Panc1 (cell line): ENCODE data around the gene TNNC1. TPM values are rescaled to one million over a fixed set of nuclear protein-coding genes. Genes with fewer than 3 reads are reported as not detected.

Experiments
- ATAC-seq: fragments of 200-7000 bp; cut with Tn5 transposase; 2 replicates; pipeline ENCODE4 v1.9.1; 2020; ENCODE audit warnings: mild to moderate bottlenecking, moderate library complexity
- BruUV-seq: library from RNA; stranded (reverse); fragments of 400-500 nt; replicated peaks from 2 replicates; lab custom pipeline; 2021; lab: Mats Ljungman, UMichigan
- CTCF ChIA-PET: fragments of 300-600 bp; sonication (Branson Sonifier 250); formaldehyde crosslinking; loops from one replicate; lab custom pipeline; 2022; ENCODE audit warnings: antibody characterized with exemption; lab: Charles Lee
- POLR2A ChIA-PET: fragments of 300-600 bp; sonication (Branson Sonifier 250); formaldehyde crosslinking; loops from one replicate; lab custom pipeline; 2022; ENCODE audit warnings: antibody characterized with exemption; lab: Charles Lee
- DNase-seq: peaks from one replicate; pipeline ENCODE4 v3.0.0-alpha.2; 2010; ENCODE audit warnings: low read depth, low spot score
- H3K27ac ChIP-seq: 2 replicates; pipeline ENCODE4 v1.5.1; 2011; ENCODE audit warnings: mild to moderate bottlenecking, low read length, inconsistent platforms
- H3K27me3 ChIP-seq: fragments of 200-500 bp; sonication (Bioruptor generic); 2 replicates; pipeline ENCODE4 v1.6.0; 2014; ENCODE audit warnings: low read length, inconsistent platforms; ENCODE audit not compliant: control insufficient read depth, insufficient read depth
- H3K36me3 ChIP-seq: fragments of 200-500 bp; sonication (Bioruptor generic); 2 replicates; pipeline ENCODE4 v1.5.1; 2014; ENCODE audit warnings: inconsistent platforms, mild to moderate bottlenecking, low read length, moderate library complexity; ENCODE audit not compliant: control insufficient read depth, insufficient read depth
- H3K4me1 ChIP-seq: 2 replicates; pipeline ENCODE4 v1.5.1; 2011; ENCODE audit warnings: inconsistent platforms, mild to moderate bottlenecking, low read length, moderate library complexity; ENCODE audit not compliant: control insufficient read depth, insufficient read depth
- H3K4me3 ChIP-seq, 2 experiments: 2 replicates each; pipeline ENCODE4 v1.5.1; 2011 to 2012; ENCODE audit warnings: low read depth in 2 of 2, low read length in 2 of 2, mild to moderate bottlenecking in 2 of 2, inconsistent platforms in 1 of 2, moderate library complexity in 1 of 2
- H3K9me3 ChIP-seq: fragments of 200-500 bp; sonication (Bioruptor generic); 2 replicates; pipeline ENCODE4 v1.5.1; 2014; ENCODE audit warnings: low read depth, mild to moderate bottlenecking, inconsistent platforms, low read length, moderate library complexity; ENCODE audit not compliant: control insufficient read depth, insufficient read depth
- POLR2AphosphoS5 ChIP-seq: IDR thresholded peaks from 2 replicates; pipeline ENCODE4 v1.6.1; 2012; ENCODE audit warnings: mild to moderate bottlenecking, low read depth, low read length, moderate library complexity
- SIN3A ChIP-seq: IDR thresholded peaks from 2 replicates; pipeline ENCODE4 v1.6.1; 2012; ENCODE audit warnings: low read depth, mild to moderate bottlenecking, low read length, moderate library complexity, borderline replicate concordance; ENCODE audit not compliant: insufficient read depth
- TCF7L2 ChIP-seq: IDR thresholded peaks from 2 replicates; pipeline ENCODE4 v1.6.1; 2011; ENCODE audit warnings: mild to moderate bottlenecking, low read depth, low read length, inconsistent platforms
- in situ Hi-C: cut with HindIII; loops from 2 replicates; pipeline ENCODE4 v1.10.0; 2016; ENCODE audit warnings: low sequenced_read_pairs, low pct_unique_long_range_greater_than_20kb
- intact Hi-C: fragments of 100-400 bp; cut with micrococcal nuclease; formaldehyde crosslinking; loops from one replicate; pipeline ENCODE4 v1.10.0; 2022; ENCODE audit not compliant: unreplicated experiment
- total RNA-seq: library from RNA; stranded (reverse); gene quantifications from one replicate; pipeline ENCODE4 v1.2.1, GENCODE V29; 2021; ENCODE audit not compliant: unreplicated experiment
- TF ChIP-seq, protein P1 (sequence below): fragments of 450-650 bp; IDR thresholded peaks from 2 replicates; pipeline ENCODE4 v1.5.1; 2017; ENCODE audit warnings: mild to moderate bottlenecking
- TF ChIP-seq, protein P2 (sequence below), 2 experiments: IDR thresholded peaks; 2 replicates each; pipeline ENCODE4 v1.6.1; 2011 to 2012; ENCODE audit warnings: low read depth in 2 of 2, control low read depth in 1 of 2, low read length in 1 of 2, mild to moderate bottlenecking in 1 of 2, moderate library complexity in 1 of 2; ENCODE audit not compliant: insufficient read depth in 1 of 2

TNNC1 gene
- total RNA-seq, 1 experiment from 2014 or later: 5.2 TPM

DNA sequence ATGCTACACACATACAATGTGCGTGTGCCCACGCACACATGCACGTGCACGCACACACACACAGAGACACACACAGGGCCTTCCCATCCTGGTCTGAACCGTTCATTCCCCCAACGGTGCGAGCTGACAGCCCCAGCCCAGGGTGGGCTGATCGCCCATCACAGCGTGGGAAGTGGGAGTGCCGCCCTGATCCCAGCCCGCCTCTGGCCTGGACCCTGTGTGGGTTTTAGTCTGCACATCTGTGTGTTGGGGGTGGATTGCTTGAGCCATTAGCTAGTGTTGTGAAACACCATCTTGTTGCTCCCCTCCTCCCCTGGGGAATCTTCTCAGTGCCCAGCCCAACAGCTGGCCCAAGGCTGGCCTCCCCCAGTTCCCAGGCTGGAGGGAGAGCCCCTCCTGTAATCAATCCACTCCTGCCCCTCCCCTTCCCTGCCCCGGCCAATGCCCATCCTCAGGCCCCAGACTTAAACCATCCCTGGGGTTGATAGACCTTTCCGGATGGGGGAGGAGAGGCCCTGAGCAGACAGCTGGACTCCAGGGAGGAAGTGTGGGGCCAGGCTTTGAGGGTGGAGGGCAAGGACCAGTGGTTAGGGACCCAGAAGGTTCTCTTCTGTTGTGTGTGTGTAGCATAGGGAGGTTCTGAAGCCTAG, 17.2 kb downstream of the TNNC1 start:
- ATAC-seq (no peak), DNase-seq (no peak)
- in situ Hi-C loops: no loop called here
- TF ChIP-seq, protein P1, sequence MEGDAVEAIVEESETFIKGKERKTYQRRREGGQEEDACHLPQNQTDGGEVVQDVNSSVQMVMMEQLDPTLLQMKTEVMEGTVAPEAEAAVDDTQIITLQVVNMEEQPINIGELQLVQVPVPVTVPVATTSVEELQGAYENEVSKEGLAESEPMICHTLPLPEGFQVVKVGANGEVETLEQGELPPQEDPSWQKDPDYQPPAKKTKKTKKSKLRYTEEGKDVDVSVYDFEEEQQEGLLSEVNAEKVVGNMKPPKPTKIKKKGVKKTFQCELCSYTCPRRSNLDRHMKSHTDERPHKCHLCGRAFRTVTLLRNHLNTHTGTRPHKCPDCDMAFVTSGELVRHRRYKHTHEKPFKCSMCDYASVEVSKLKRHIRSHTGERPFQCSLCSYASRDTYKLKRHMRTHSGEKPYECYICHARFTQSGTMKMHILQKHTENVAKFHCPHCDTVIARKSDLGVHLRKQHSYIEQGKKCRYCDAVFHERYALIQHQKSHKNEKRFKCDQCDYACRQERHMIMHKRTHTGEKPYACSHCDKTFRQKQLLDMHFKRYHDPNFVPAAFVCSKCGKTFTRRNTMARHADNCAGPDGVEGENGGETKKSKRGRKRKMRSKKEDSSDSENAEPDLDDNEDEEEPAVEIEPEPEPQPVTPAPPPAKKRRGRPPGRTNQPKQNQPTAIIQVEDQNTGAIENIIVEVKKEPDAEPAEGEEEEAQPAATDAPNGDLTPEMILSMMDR: no peak
- TF ChIP-seq TCF7L2 (no peak), POLR2AphosphoS5 (no peak), SIN3A (no peak)
- TF ChIP-seq, protein P2, sequence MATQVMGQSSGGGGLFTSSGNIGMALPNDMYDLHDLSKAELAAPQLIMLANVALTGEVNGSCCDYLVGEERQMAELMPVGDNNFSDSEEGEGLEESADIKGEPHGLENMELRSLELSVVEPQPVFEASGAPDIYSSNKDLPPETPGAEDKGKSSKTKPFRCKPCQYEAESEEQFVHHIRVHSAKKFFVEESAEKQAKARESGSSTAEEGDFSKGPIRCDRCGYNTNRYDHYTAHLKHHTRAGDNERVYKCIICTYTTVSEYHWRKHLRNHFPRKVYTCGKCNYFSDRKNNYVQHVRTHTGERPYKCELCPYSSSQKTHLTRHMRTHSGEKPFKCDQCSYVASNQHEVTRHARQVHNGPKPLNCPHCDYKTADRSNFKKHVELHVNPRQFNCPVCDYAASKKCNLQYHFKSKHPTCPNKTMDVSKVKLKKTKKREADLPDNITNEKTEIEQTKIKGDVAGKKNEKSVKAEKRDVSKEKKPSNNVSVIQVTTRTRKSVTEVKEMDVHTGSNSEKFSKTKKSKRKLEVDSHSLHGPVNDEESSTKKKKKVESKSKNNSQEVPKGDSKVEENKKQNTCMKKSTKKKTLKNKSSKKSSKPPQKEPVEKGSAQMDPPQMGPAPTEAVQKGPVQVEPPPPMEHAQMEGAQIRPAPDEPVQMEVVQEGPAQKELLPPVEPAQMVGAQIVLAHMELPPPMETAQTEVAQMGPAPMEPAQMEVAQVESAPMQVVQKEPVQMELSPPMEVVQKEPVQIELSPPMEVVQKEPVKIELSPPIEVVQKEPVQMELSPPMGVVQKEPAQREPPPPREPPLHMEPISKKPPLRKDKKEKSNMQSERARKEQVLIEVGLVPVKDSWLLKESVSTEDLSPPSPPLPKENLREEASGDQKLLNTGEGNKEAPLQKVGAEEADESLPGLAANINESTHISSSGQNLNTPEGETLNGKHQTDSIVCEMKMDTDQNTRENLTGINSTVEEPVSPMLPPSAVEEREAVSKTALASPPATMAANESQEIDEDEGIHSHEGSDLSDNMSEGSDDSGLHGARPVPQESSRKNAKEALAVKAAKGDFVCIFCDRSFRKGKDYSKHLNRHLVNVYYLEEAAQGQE (IDR thresholded peaks at IDR 0.05; ENCODE audit: insufficient read depth in 1 of 2, low read depth in 2 of 2, low read length in 1 of 2): no peak
- Histone ChIP-seq H3K27ac (no peak overlapping the region), H3K4me3 (no peak overlapping the region), H3K4me1 (no peaks in the 10 kb centered on the region), H3K36me3 (no peaks in the 10 kb centered on the region), H3K27me3 (no peaks in the 10 kb centered on the region), H3K9me3 (no peaks in the 10 kb centered on the region)
- no TSS peak for BruUV-seq
- ChIA-PET CTCF (no interaction called here), POLR2A (no interaction called here)
- intact Hi-C loops: no loop called here

DNA sequence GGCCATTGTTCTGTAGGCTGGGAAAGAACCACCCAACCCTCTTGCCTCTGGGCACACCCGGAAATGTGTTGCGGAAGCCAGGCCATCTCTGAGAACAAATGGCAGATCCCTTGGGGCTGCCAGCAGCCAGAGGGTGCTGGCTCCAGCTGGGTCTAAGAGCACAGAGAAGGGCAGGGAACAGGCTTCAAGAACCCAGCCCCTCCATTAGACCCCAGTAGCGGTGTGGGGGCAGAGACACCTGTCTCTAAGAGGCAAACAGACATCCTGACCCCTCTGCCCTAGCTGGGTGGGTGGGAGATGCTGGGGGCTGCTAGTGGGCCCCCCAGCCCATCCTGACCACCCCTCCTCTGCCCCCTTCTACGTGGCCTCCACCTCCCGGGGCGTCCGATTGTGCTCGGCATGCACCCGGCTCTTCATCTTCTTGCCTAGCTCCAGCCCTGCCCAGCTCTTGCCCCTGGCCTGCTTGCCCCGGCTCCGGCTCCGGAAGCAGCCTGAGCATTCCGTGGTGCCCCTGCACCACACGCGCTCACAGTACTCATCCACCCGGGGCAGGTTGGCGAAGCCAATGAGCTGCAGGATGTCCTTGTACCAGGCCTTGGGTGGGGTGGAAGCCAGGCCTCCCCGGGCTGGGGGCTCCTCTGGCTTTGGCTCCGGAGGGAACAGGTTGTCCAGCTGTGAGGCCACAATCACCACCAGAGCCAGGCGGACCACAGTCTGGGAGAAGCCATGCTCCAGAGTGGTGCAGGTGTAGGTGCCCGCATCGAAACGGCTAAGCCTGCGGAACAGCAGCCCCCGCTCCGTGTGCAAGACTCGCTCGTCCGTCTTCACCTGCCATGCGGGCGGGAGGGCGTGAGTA, 18.4 kb downstream of the TNNC1 start:
- ChIA-PET CTCF (interaction anchor here (0.6 kb wide), 1 partner anchor 36 kb away, joined by 3 read pairs; no protein-coding TSS in a partner anchor), POLR2A (no interaction called here)
- H3K4me1 ChIP-seq: no peaks in the 10 kb centered on the region
- intact Hi-C loops (no loop called here), in situ Hi-C loops (no loop called here)
- no peak overlapping the region for H3K4me3 ChIP-seq
- TF ChIP-seq POLR2AphosphoS5 (no peak), SIN3A (no peak), TCF7L2 (no peak)
- TF ChIP-seq, protein P1: no peak
- TF ChIP-seq, protein P2 (IDR thresholded peaks at IDR 0.05; ENCODE audit: insufficient read depth in 1 of 2, low read depth in 2 of 2, low read length in 1 of 2): no peak
- no peaks in the 10 kb centered on the region for H3K9me3 ChIP-seq
- ATAC-seq: no peak
- BruUV-seq: no TSS peak
- no peak overlapping the region for H3K27ac ChIP-seq
- no peaks in the 10 kb centered on the region for H3K27me3 ChIP-seq
- no peak for DNase-seq
- H3K36me3 ChIP-seq: no peaks in the 10 kb centered on the region
